Suprapubic skin (tissue), 3 donors: Measurements from ENCODE around the gene SNAPC4.

Experiments
- CTCF ChIP-seq, 2 donors: fragments of 200-600 bp in 1 of 2; fragments of 450-650 bp in 1 of 2; sonication (generic) in 1 of 2; IDR thresholded peaks; one replicate each; pipeline ENCODE4 v1.5.1; 2016 to 2019; ENCODE audit warnings: antibody characterized with exemption in 2 of 2, mild to moderate bottlenecking in 1 of 2, moderate library complexity in 1 of 2
- EP300 ChIP-seq: sonication (generic); formaldehyde crosslinking; IDR thresholded peaks from one replicate; pipeline ENCODE4 v1.6.1; 2017; ENCODE audit warnings: antibody characterized with exemption
- POLR2A ChIP-seq, 2 donors: fragments of 450-650 bp; IDR thresholded peaks; one replicate each; pipeline ENCODE4 v1.6.1; 2017; ENCODE audit warnings: antibody characterized with exemption in 2 of 2, mild to moderate bottlenecking in 2 of 2, moderate library complexity in 2 of 2

GRCh38 chr9:136416427-136416826, 16.5 kb upstream of the SNAPC4 start:
- TF ChIP-seq POLR2A (IDR thresholded peaks at IDR 0.05) (no peak), CTCF (IDR thresholded peaks at IDR 0.05) (no peak), EP300 (no peak)
